MM.1S (cell line): ENCODE results near the gene GPC1.

Source experiments
- DNase-seq: peaks from one replicate; pipeline ENCODE4 v3.0.0-alpha.2; 2015
- H2AFZ ChIP-seq: fragments of 300-600 bp; sonication (generic); 2 replicates; pipeline ENCODE4 v1.6.0; 2016; ENCODE audit warnings: antibody characterized with exemption, low read length
- H3F3A ChIP-seq: fragments of 300-600 bp; sonication (generic); 2 replicates; pipeline ENCODE4 v1.6.1; 2016; ENCODE audit warnings: mild to moderate bottlenecking, antibody characterized with exemption, low read length, moderate library complexity, mixed read lengths; ENCODE audit not compliant: insufficient read depth
- H3K27ac ChIP-seq: fragments of 300-600 bp; sonication (generic); 2 replicates; pipeline ENCODE4 v1.5.1; 2016; ENCODE audit warnings: mild to moderate bottlenecking, low read length
- H3K27me3 ChIP-seq: fragments of 300-600 bp; sonication (generic); replicated peaks from 2 replicates; pipeline ENCODE4 v1.6.0; 2016; ENCODE audit warnings: low read length; ENCODE audit not compliant: insufficient read depth
- H3K36me3 ChIP-seq: fragments of 300-600 bp; sonication (generic); replicated peaks from 2 replicates; pipeline ENCODE4 v1.6.1; 2016; ENCODE audit warnings: mild to moderate bottlenecking, low read length, mixed read lengths; ENCODE audit not compliant: insufficient read depth
- H3K4me1 ChIP-seq: fragments of 300-600 bp; sonication (generic); 2 replicates; pipeline ENCODE4 v1.6.1; 2016; ENCODE audit warnings: low read length, mixed read lengths
- H3K4me2 ChIP-seq: fragments of 300-600 bp; sonication (generic); 2 replicates; pipeline ENCODE4 v1.6.0; 2016; ENCODE audit warnings: low read depth, low read length
- H3K4me3 ChIP-seq: fragments of 300-600 bp; sonication (generic); 2 replicates; pipeline ENCODE4 v1.5.1; 2016; ENCODE audit warnings: low read length, mixed read lengths
- H3K79me2 ChIP-seq: fragments of 300-600 bp; sonication (generic); 2 replicates; pipeline ENCODE4 v1.6.1; 2016; ENCODE audit warnings: mixed run types, low read length, mixed read lengths
- H3K9ac ChIP-seq: fragments of 300-600 bp; sonication (generic); 2 replicates; pipeline ENCODE4 v1.6.1; 2016; ENCODE audit warnings: low read length, mixed read lengths
- H3K9me2 ChIP-seq: fragments of 300-600 bp; sonication (generic); replicated peaks from 2 replicates; pipeline ENCODE4 v1.6.1; 2016; ENCODE audit warnings: mild to moderate bottlenecking, low read length, mixed read lengths; ENCODE audit not compliant: insufficient read depth
- H3K9me3 ChIP-seq: fragments of 300-600 bp; sonication (generic); replicated peaks from 2 replicates; pipeline ENCODE4 v1.6.1; 2016; ENCODE audit warnings: mild to moderate bottlenecking, low read length, mixed read lengths; ENCODE audit not compliant: insufficient read depth
- H4K20me1 ChIP-seq: fragments of 300-600 bp; sonication (generic); 2 replicates; pipeline ENCODE4 v1.6.1; 2016; ENCODE audit warnings: mild to moderate bottlenecking, low read length, moderate library complexity, mixed read lengths; ENCODE audit not compliant: insufficient read depth
- CTCF ChIP-seq: fragments of 300-600 bp; sonication (generic); IDR thresholded peaks from 2 replicates; pipeline ENCODE4 v1.5.1; 2016; ENCODE audit warnings: antibody characterized with exemption, low read length, mixed read lengths
- EZH2 ChIP-seq: fragments of 300-600 bp; sonication (generic); optimal IDR thresholded peaks from 2 replicates; pipeline ENCODE3; 2017; ENCODE audit warnings: low read depth, mild to moderate bottlenecking, antibody characterized with exemption, low read length, mixed read lengths
- EZH2phosphoT487 ChIP-seq: fragments of 300-600 bp; sonication (generic); IDR thresholded peaks from 2 replicates; pipeline ENCODE4 v1.6.1; 2018; ENCODE audit warnings: antibody characterized with exemption, low read length

The GPC1 gene

DNA sequence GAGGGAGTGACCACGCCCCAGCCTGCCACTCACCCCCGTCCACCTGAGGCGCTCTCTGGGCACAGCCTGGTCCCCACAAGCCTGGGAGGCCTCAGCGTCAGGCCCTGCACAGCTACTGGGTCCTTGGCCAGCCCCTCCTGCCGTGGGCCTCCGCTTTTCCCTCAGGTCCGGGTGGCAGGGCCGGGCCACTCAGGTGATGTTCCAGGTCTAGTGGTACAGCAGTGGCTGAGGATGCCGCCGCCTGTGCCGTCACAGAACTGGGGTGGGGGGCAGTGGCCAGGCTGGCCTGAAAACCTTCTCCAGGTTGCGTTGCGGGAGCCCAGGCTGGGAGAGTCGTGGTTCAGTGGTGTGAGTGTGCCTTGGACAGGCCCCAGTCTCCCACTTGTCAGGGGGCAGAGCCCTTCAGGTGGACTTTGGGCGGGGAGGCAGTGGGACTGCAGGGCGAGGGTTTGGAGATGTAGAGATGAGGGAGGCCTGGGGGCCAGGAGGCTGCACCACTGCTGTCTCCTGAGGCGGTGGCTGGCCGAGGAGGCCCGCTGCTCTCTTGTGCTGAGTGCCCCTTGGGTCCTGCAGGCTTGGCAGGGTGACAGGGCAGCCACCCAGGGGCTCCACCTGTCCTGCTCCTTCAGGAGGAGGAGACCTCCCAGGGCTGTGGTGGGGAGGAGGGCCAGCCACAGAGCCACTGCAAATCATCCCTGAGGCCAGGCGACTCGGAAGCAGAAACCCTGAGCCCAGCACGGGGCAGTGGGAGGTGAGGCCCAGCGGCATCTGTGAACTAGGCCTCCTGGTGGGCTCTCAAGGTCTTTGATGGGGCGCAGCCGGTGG is 7.6 kb downstream of the GPC1 start:
- Histone ChIP-seq H3K4me1 (no peaks in the 10 kb centered on the region), H3K4me2 (no peak overlapping the region), H3K27ac (no peak overlapping the region), H4K20me1 (no peaks in the 10 kb centered on the region), H3K4me3 (no peak overlapping the region), H3K9me3 (no peaks in the 10 kb centered on the region), H3K27me3 (peaks cover 12% of the 10 kb centered on the region; the same call in 1 of the 2 replicates), H3K36me3 (no peaks in the 10 kb centered on the region), H3K79me2 (no peaks in the 10 kb centered on the region), H3K9ac (no peak overlapping the region), H3F3A (no peaks in the 10 kb centered on the region), H3K9me2 (no peaks in the 10 kb centered on the region), H2AFZ (no peak overlapping the region)
- TF ChIP-seq CTCF (no peak), EZH2phosphoT487 (no peak), EZH2 (no peak)
- no peak for DNase-seq

- Histone ChIP-seq H3K9me3 (no peaks in the 10 kb centered on the region), H3K4me3 (no peak overlapping the region), H2AFZ (no peak overlapping the region), H3K4me2 (no peak overlapping the region), H3K27ac (no peak overlapping the region), H3K9me2 (no peaks in the 10 kb centered on the region), H4K20me1 (no peaks in the 10 kb centered on the region), H3K79me2 (no peaks in the 10 kb centered on the region), H3K27me3 (peaks cover 20% of the 10 kb centered on the region; the same call in 1 of the 2 replicates), H3K9ac (no peak overlapping the region), H3F3A (no peaks in the 10 kb centered on the region), H3K4me1 (no peaks in the 10 kb centered on the region), H3K36me3 (no peaks in the 10 kb centered on the region)
- TF ChIP-seq CTCF (no peak), EZH2phosphoT487 (no peak), EZH2 (no peak)
- no peak for DNase-seq
Measured at GRCh38 chr2:240443891-240444301, 8.4 kb downstream of the GPC1 start.

DNA sequence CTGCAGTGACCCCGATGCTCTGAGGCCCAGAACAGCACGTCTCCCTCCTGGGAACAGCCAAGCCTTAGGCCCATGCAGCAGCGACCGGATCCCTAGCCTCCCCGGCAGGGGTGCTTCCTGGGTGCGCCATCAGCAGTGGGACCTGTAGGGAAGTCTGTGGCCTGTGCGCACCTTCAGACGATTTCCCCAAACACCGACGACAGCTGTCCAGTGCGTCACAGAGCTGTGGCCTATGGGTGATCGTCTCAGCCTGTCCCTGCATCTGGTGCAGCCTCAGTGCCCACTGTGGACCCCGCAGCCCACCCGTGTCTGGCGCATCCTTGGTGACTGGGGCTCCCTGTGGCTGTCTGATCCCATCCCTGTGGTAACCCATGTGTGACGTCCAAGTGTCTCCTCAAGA is 9.0 kb downstream of the GPC1 start:
- TF ChIP-seq EZH2 (no peak), EZH2phosphoT487 (no peak), CTCF (no peak)
- Histone ChIP-seq H2AFZ (no peak overlapping the region), H3K27ac (no peak overlapping the region), H3F3A (no peaks in the 10 kb centered on the region), H3K79me2 (no peaks in the 10 kb centered on the region), H3K36me3 (no peaks in the 10 kb centered on the region), H3K4me3 (no peak overlapping the region), H4K20me1 (no peaks in the 10 kb centered on the region), H3K27me3 (peaks cover 26% of the 10 kb centered on the region), H3K4me2 (no peak overlapping the region), H3K9me3 (no peaks in the 10 kb centered on the region), H3K9ac (no peak overlapping the region), H3K9me2 (no peaks in the 10 kb centered on the region), H3K4me1 (no peaks in the 10 kb centered on the region)
- no peak for DNase-seq
